IMR-90 (cell line): Measurements from ENCODE around the gene TGFB2. TPM values are rescaled to one million over a fixed set of nuclear protein-coding genes. Genes with fewer than 3 reads are reported as not detected.

Experiments
- ATAC-seq: fragments of 200-7000 bp; cut with Tn5 transposase; 2 replicates; pipeline ENCODE4 v1.9.1; 2020; ENCODE audit warnings: low read depth, mild to moderate bottlenecking, moderate library complexity
- BruUV-seq: library from RNA; stranded (reverse); fragments of 400-500 nt; replicated peaks from 2 replicates; lab custom pipeline; 2021; lab: Mats Ljungman, UMichigan
- CTCF ChIA-PET: fragments of 300-600 bp; formaldehyde crosslinking; extraction: SDS; loops from one replicate; lab custom pipeline; 2021; ENCODE audit warnings: antibody characterized with exemption; lab: Yijun Ruan, JAX
- POLR2A ChIA-PET: fragments of 300-600 bp; sonication (Branson Sonifier 250); formaldehyde crosslinking; loops from one replicate; lab custom pipeline; 2022; ENCODE audit warnings: antibody characterized with exemption; ENCODE audit not compliant: unreplicated experiment; lab: Charles Lee
- DNase-seq: peaks from one replicate; pipeline ENCODE4 v3.0.0; 2013
- H2AFZ ChIP-seq: replicated peaks from 2 replicates; pipeline ENCODE3; 2013; ENCODE audit warnings: low read length, mild to moderate bottlenecking; ENCODE audit not compliant: poor library complexity
- H2AK5ac ChIP-seq: 2 replicates; pipeline ENCODE4 v1.6.1; 2013; ENCODE audit warnings: low read depth, low read length, inconsistent platforms
- H2AK9ac ChIP-seq: replicated peaks from 2 replicates; pipeline ENCODE3; 2013; ENCODE audit warnings: mild to moderate bottlenecking, low read depth, low read length, moderate library complexity; ENCODE audit not compliant: poor library complexity
- H2BK120ac ChIP-seq: 2 replicates; pipeline ENCODE4 v1.6.1; 2013; ENCODE audit warnings: low read depth, low read length, inconsistent platforms
- H2BK15ac ChIP-seq: 3 replicates; pipeline ENCODE4 v1.6.1; 2013; ENCODE audit warnings: low read depth, low read length, inconsistent platforms
- H2BK20ac ChIP-seq: 2 replicates; pipeline ENCODE4 v1.6.1; 2013; ENCODE audit warnings: low read depth, mild to moderate bottlenecking, inconsistent platforms, low read length, moderate library complexity
- H2BK5ac ChIP-seq: 2 replicates; pipeline ENCODE4 v1.6.1; 2013; ENCODE audit warnings: mild to moderate bottlenecking, low read depth, low read length, inconsistent platforms; ENCODE audit not compliant: poor library complexity, severe bottlenecking
- H3K14ac ChIP-seq: replicated peaks from 2 replicates; pipeline ENCODE4 v1.6.1; 2013; ENCODE audit warnings: low read depth, low read length, inconsistent platforms
- H3K18ac ChIP-seq: 2 replicates; pipeline ENCODE4 v1.6.1; 2013; ENCODE audit warnings: low read depth, low read length, control low read depth
- H3K23ac ChIP-seq: 2 replicates; pipeline ENCODE4 v1.6.1; 2013; ENCODE audit warnings: low read depth, low read length, inconsistent platforms
- H3K27ac ChIP-seq: 2 replicates; pipeline ENCODE4 v1.5.1; 2013; ENCODE audit warnings: mild to moderate bottlenecking, control low read depth, low read length; ENCODE audit not compliant: insufficient read depth
- H3K27me3 ChIP-seq: 2 replicates; pipeline ENCODE4 v1.6.1; 2013; ENCODE audit warnings: low read length; ENCODE audit not compliant: control insufficient read depth, insufficient read depth
- H3K36me3 ChIP-seq: 2 replicates; pipeline ENCODE4 v1.6.1; 2013; ENCODE audit warnings: low read length, mixed read lengths; ENCODE audit not compliant: control insufficient read depth, insufficient read depth
- H3K4ac ChIP-seq: 2 replicates; pipeline ENCODE4 v1.6.1; 2013; ENCODE audit warnings: low read depth, low read length, inconsistent platforms
- H3K4me1 ChIP-seq: 2 replicates; pipeline ENCODE4 v1.6.1; 2013; ENCODE audit warnings: low read length, mixed read lengths; ENCODE audit not compliant: control insufficient read depth, insufficient read depth
- H3K4me2 ChIP-seq: 2 replicates; pipeline ENCODE4 v1.6.1; 2013; ENCODE audit warnings: low read depth, mild to moderate bottlenecking, control low read depth, low read length, moderate library complexity
- H3K4me3 ChIP-seq: 2 replicates; pipeline ENCODE4 v1.5.1; 2013; ENCODE audit warnings: low read depth, mild to moderate bottlenecking, control low read depth, low read length, moderate library complexity; ENCODE audit not compliant: insufficient read depth
- H3K56ac ChIP-seq: 2 replicates; pipeline ENCODE4 v1.6.1; 2013; ENCODE audit warnings: low read length, inconsistent platforms; ENCODE audit not compliant: insufficient read depth; ENCODE audit errors: extremely low read depth
- H3K79me1 ChIP-seq, 2 experiments: 2 replicates each; pipeline ENCODE4 v1.6.1; 2013; ENCODE audit warnings: low read length in 2 of 2, inconsistent platforms in 1 of 2, low read depth in 1 of 2
- H3K9ac ChIP-seq: 2 replicates; pipeline ENCODE4 v1.6.1; 2013; ENCODE audit warnings: low read depth, low read length, control low read depth
- H3K9me1 ChIP-seq: 2 replicates; pipeline ENCODE4 v1.6.1; 2013; ENCODE audit warnings: low read length, inconsistent platforms; ENCODE audit not compliant: insufficient read depth
- H3K9me3 ChIP-seq: 2 replicates; pipeline ENCODE4 v1.6.1; 2013; ENCODE audit warnings: low read length; ENCODE audit not compliant: control insufficient read depth, insufficient read depth
- H4K20me1 ChIP-seq: 2 replicates; pipeline ENCODE4 v1.6.1; 2013; ENCODE audit warnings: low read length, inconsistent platforms; ENCODE audit not compliant: insufficient read depth
- H4K5ac ChIP-seq: 2 replicates; pipeline ENCODE4 v1.6.1; 2013; ENCODE audit warnings: mild to moderate bottlenecking, low read depth, low read length, control low read depth
- H4K8ac ChIP-seq, 2 experiments: 2 replicates each; pipeline ENCODE4 v1.6.1; 2013; ENCODE audit warnings: low read depth in 2 of 2, low read length in 2 of 2, control low read depth in 1 of 2, inconsistent platforms in 1 of 2
- H4K91ac ChIP-seq: 2 replicates; pipeline ENCODE4 v1.6.1; 2013; ENCODE audit warnings: low read depth, low read length, inconsistent platforms; ENCODE audit not compliant: insufficient read depth
- CEBPB ChIP-seq: IDR thresholded peaks from 2 replicates; pipeline ENCODE4 v1.6.1; 2012; ENCODE audit warnings: low read depth, low read length, improper control_type of control experiment
- CHD1 ChIP-seq: IDR thresholded peaks from 2 replicates; pipeline ENCODE4 v1.6.1; 2012; ENCODE audit warnings: low read depth, low read length, improper control_type of control experiment
- CTCF ChIP-seq: conservative IDR thresholded peaks from 2 replicates; pipeline ENCODE4 v1.5.1; 2012; ENCODE audit warnings: mild to moderate bottlenecking, low read depth, low read length, improper control_type of control experiment
- ELK1 ChIP-seq: fragments of 150-350 bp; IDR thresholded peaks from 2 replicates; pipeline ENCODE4 v1.6.1; 2016; ENCODE audit warnings: low read depth, mild to moderate bottlenecking, low read length, moderate library complexity, borderline replicate concordance
- MAFK ChIP-seq: IDR thresholded peaks from 2 replicates; pipeline ENCODE4 v1.6.1; 2012; ENCODE audit warnings: low read depth, low read length, improper control_type of control experiment
- MAZ ChIP-seq: IDR thresholded peaks from 2 replicates; pipeline ENCODE4 v1.6.1; 2012; ENCODE audit warnings: low read depth, mild to moderate bottlenecking, low read length, improper control_type of control experiment, moderate library complexity, borderline replicate concordance
- MXI1 ChIP-seq: IDR thresholded peaks from 2 replicates; pipeline ENCODE4 v1.6.1; 2012; ENCODE audit warnings: low read depth, mild to moderate bottlenecking, low read length, moderate library complexity, borderline replicate concordance
- NFE2L2 ChIP-seq: fragments of 150-350 bp; IDR thresholded peaks from 2 replicates; pipeline ENCODE4 v1.6.1; 2016; ENCODE audit warnings: low read depth, mild to moderate bottlenecking, low read length
- POLR2A ChIP-seq: IDR thresholded peaks from 2 replicates; pipeline ENCODE4 v1.6.1; 2012; ENCODE audit warnings: mild to moderate bottlenecking, low read depth, low read length
- RAD21 ChIP-seq: IDR thresholded peaks from 2 replicates; pipeline ENCODE4 v1.6.1; 2012; ENCODE audit warnings: low read length, improper control_type of control experiment
- RCOR1 ChIP-seq: IDR thresholded peaks from 2 replicates; pipeline ENCODE4 v1.6.1; 2012; ENCODE audit warnings: mild to moderate bottlenecking, low read length, improper control_type of control experiment; ENCODE audit not compliant: insufficient replicate concordance
- RFX5 ChIP-seq: IDR thresholded peaks from 2 replicates; pipeline ENCODE4 v1.8.0; 2012; ENCODE audit warnings: low read depth, mild to moderate bottlenecking, low read length, moderate library complexity
- SMC3 ChIP-seq: fragments of 150-350 bp; IDR thresholded peaks from 2 replicates; pipeline ENCODE4 v1.6.1; 2016; ENCODE audit warnings: low read depth, mild to moderate bottlenecking, antibody characterized with exemption, low read length, moderate library complexity
- USF2 ChIP-seq: fragments of 150-350 bp; IDR thresholded peaks from 2 replicates; pipeline ENCODE4 v1.6.1; 2017; ENCODE audit warnings: mild to moderate bottlenecking, antibody characterized with exemption, low read length, low read depth
- WGBS, 2 experiments: methylation state at CpG; one replicate each; pipeline versions ENCODE4 v1.1.5 to v1.1.7; 2013; ENCODE audit warnings: missing lambda C conversion rate in 2 of 2; ENCODE audit not compliant: insufficient read length in 1 of 2; ENCODE audit errors: extremely low coverage in 2 of 2; 5-methylcytosine and 5-hydroxymethylcytosine counted together
- dilution Hi-C: fragments of 300-500 bp; cut with HindIII; formaldehyde crosslinking; loops from one replicate; pipeline ENCODE4 v1.14.3; 2018; ENCODE audit warnings: low sequenced_read_pairs; ENCODE audit not compliant: unreplicated experiment
- in situ Hi-C: fragments of 300-500 bp; cut with MboI; formaldehyde crosslinking; loops from 3 replicates; pipeline ENCODE4 v1.14.3; 2019; ENCODE audit warnings: low sequenced_read_pairs, inconsistent platforms, mixed read lengths
- intact Hi-C: fragments of 100-400 bp; cut with micrococcal nuclease; formaldehyde crosslinking; loops from 2 replicates; pipeline ENCODE4 v1.10.0; 2022
- polyA plus RNA-seq, 3 experiments: library from polyadenylated mRNA; depleted of rRNA; stranded (reverse); fragments of >200 nt; gene quantifications; 2 replicates each; pipeline ENCODE4 v1.2.3, GENCODE V29; 2012; ENCODE audit warnings: low replicate concordance in 1 of 3
- total RNA-seq: library from RNA; depleted of rRNA; stranded (reverse); fragments of >200 nt; gene quantifications from 2 replicates; pipeline ENCODE4 v1.2.3, GENCODE V29; 2012

The TGFB2 gene
- total and polyA plus RNA-seq, 2 of the 4 experiments (the other 2 are of a cell fraction) = 3.7 to 3.8 TPM

GRCh38 chr1:218490406-218490922 is 145.3 kb downstream of the TGFB2 start:
- Histone ChIP-seq H2BK15ac (peak overlapping the region; percentile 95), H4K91ac (peak overlapping the region; percentile 58), H3K4me2 (peak overlapping the region; percentile 24; the same call in 1 of the 2 replicates), H3K4me3 (no peak overlapping the region), H4K20me1 (no peaks in the 10 kb centered on the region), H3K4ac (peak overlapping the region; percentile 69), H2BK20ac (peak overlapping the region; percentile 79), H3K36me3 (no peaks in the 10 kb centered on the region), H3K23ac (no peak overlapping the region), H3K14ac (peak overlapping the region; percentile 27; the same call in 1 of the 2 replicates), H3K18ac (peak overlapping the region; percentile 92; the same call in 1 of the 2 replicates), H4K5ac (peak overlapping the region; percentile 81; the same call in 1 of the 2 replicates), H2AK9ac (no peak overlapping the region), H3K9me1 (peaks cover 7% of the 10 kb centered on the region; the same call in 1 of the 2 replicates), H3K4me1 (peaks cover 7% of the 10 kb centered on the region), H3K9me3 (no peaks in the 10 kb centered on the region), H3K79me1 (no peaks in the 10 kb centered on the region), H2AFZ (no peak overlapping the region), H2BK5ac (peak overlapping the region; percentile 13), H2AK5ac (peak overlapping the region; percentile 81; the same call in 1 of the 2 replicates), H4K8ac (peak overlapping the region; percentile 18 to 36; a peak in 2 of 4 replicates), H3K56ac (no peak overlapping the region), H3K27me3 (no peaks in the 10 kb centered on the region), H3K27ac (no peak overlapping the region), H3K9ac (no peak overlapping the region), H2BK120ac (peak overlapping the region; percentile 75)
- in situ Hi-C loops = no loop called here
- WGBS, 2 experiments = 86% methylated on average over 1 of the region's 1 CpG; no CpG with 5 or more reads in 1 of the 2 experiments
- POLR2A ChIA-PET = no interaction called here
- intact Hi-C loops = loop anchor here (10.0 kb wide), 1 partner anchor 184 kb away; no protein-coding TSS in a partner anchor
- BruUV-seq = no TSS peak
- dilution Hi-C loops = no loop called here
- DNase-seq = no peak
- no peak for ATAC-seq
- CTCF ChIA-PET = no interaction called here
- TF ChIP-seq POLR2A = no peak
- no peak for TF ChIP-seq CHD1
- no peak for TF ChIP-seq RAD21
- no peak for TF ChIP-seq RFX5
- no peak for TF ChIP-seq NFE2L2
- no peak for TF ChIP-seq CTCF
- no peak for TF ChIP-seq MAFK
- TF ChIP-seq MXI1 = no peak
- no peak for TF ChIP-seq RCOR1
- TF ChIP-seq MAZ = no peak
- no peak for TF ChIP-seq USF2
- no peak for TF ChIP-seq SMC3
- TF ChIP-seq ELK1 = no peak
- no peak for TF ChIP-seq CEBPB
